GM19324 (cell line): ENCODE measurements around the gene SYTL4.
"Not testable (repeated sequence)": the region's sequence is repeated elsewhere in the genome, so short reads cannot be mapped to it uniquely, and the experiment has no call there.

Source experiments
- ATAC-seq: cut with Tn5 transposase; IDR thresholded peaks from one replicate; pipeline ENCODE4 v1.9.1; 2021; ENCODE audit warnings: mild to moderate bottlenecking, moderate library complexity; ENCODE audit not compliant: unreplicated experiment, low FRiP score

SYTL4 gene

DNA sequence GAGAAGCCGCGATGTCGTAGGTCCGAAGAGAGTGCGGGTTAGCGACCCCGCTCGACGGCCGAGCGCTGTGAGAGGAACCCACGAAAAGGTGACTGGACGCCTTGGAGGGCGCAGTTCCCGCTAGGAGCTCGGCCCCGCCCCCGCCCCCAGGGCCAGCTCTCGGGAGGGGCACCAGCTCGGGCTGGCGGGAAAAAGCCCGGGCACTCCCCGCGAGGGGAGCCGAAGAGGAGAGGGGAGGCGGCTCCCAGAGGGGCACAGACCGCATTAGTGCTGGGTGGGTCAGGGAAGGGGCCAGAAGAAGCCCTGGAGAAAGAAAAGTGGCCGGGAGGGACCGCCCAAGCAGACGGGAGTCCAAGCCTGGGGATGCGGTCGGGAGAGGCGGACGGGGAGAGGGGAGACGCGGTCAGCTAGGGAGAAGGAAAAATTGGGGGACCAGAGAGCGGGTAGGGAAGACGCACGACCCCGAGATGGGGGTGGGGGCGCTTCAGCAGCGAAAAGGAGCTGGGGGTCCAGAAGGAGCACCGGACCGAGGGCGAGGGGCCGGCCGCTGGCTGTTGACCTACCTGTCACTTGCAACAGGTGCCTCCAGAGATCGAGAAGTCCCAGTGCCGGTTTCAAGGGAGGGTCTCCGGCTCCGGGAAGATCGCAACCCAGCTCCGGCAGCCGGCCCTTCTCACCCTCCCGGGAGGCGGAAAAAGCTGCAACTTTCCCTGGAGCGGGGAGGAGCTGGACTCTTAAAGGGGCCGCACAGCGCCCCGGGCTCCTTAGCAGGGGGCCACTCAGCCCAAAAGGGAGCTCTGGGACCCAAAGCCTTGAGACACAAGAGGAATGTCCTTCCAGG is at the start of gene SYTL4:
Gene SYTL4, minus strand, starts transcription at position 681 of the 841 bp plus-strand sequence. CDS start 30,084 bp downstream, outside the sequence.
- no peak for ATAC-seq

DNA sequence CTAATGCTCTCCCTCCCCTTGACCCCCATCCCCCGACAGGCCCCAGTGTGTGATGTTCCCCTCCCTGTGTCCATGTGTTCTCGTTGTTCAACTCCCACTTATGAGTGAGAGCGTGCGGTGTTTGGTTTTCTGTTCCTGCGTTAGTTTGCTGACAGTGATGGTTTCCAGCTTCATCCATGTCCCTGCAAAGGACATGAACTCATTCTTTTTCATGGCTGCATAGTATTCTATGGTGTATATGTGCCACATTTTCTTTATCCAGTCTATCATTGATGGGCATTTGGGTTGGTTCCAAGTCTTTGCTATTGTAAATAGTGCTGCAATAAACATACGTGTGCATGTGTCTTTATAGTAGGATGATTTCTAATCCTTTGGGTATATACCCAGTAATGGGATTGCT is 37.5 kb upstream of the SYTL4 start:
- ATAC-seq = not testable (repeated sequence)

DNA sequence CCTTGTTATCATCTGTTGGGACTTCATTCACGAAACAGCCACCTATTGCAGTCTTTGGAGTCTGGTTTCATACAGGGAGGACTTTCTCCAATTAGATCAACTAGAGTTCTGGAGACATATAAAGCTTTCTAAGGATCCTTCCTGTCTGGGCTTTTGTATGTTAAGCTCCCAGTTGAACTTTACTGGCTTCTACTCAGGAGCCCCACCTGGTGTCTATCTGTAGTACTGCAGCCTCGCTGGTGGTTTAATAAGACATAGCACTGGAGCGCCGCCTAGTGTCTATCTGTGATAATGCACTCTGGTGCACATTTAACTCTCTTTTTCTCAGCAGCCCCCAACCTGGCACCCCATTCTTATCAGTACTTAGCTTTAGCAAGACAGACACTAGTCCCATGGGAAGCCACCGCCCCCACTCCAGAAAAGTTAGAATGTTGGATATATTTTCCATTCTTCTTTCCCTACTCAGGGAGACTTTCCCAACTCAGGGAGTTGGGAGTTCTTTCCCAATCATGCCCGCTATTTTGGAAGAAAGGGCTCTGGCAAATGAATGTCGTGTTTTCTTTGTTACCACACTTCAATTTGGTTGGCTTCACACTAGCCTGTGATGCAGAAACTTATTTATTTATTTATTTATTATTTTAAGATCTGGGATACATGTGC is 36.9 kb upstream of the SYTL4 start:
- no peak for ATAC-seq

DNA sequence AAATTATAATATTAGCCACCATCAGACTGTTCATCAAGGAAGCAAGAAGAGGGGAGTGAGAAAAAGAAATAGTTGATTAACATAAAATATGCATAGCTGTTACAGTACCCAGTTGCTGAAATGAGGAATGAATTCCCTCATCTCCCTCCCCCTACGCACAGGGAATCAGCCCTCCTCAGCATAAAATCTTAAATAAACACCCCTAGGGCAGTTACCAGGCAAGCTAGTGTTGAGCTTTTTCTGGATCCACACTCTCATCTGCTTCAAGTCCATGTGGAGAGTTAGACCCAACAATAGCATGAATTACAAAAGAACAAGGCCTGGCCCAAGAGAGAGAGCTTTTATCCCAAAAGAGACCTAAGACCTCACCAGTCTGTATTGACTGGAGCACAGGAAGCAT is 19.0 kb upstream of the SYTL4 start:
- no peak for ATAC-seq

DNA sequence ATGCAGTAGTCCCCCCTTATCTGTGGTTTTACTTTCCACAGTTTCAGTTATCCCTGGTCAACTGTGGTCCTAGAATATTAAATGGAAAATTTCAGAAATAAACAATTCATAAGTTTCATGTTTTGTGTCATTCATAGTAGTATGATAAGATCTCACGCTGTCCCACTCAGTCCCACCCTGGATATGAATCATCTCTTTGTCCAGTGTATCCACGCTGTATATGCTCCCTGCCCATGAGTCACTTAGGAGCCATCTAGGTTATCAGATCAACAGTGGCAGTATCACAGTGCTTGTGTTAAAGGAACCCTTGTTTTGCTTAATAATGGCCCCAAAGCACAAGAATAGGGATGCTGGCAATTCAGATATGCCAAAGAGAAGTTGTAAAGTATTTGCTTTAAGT is 16.2 kb upstream of the SYTL4 start:
- ATAC-seq = no peak

DNA sequence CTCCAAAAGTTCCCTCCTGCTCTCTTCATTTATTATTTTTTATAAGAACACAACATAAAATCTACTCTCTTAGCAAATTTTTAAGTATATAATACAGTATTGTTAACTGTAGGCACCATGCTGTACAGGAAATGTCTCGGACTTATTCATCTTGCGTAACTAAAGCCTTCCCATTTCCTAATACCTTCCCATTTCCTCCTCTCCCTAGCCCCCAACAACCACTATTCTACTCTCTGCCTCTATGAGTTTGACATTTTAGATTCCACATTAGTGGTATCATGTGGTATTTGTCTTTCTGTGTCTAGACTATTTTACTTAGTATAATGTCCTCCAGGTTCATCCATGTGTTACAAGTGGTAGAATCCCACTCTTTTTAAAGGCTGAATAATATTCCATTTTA is 15.8 kb upstream of the SYTL4 start:
- ATAC-seq = no peak

DNA sequence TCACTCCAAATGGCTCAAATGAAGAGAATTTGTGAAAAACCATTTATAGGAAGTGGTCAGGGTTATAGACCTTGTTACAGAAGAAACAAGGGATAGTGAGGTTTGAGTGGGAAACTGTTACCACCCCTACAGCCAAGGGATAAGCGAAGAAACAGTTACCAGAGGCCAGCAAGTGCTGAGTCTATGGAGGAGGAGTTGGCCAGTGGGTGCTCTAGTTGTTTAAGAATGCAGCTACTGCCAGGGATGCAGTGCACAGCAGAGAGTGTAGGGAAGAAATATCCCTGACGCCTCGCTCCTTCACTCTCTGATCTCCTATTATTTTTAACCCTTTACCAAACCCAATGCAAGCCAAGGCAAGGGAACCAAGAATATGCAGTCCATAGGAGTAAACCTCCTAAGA is 15.2 kb upstream of the SYTL4 start:
- ATAC-seq = no peak

DNA sequence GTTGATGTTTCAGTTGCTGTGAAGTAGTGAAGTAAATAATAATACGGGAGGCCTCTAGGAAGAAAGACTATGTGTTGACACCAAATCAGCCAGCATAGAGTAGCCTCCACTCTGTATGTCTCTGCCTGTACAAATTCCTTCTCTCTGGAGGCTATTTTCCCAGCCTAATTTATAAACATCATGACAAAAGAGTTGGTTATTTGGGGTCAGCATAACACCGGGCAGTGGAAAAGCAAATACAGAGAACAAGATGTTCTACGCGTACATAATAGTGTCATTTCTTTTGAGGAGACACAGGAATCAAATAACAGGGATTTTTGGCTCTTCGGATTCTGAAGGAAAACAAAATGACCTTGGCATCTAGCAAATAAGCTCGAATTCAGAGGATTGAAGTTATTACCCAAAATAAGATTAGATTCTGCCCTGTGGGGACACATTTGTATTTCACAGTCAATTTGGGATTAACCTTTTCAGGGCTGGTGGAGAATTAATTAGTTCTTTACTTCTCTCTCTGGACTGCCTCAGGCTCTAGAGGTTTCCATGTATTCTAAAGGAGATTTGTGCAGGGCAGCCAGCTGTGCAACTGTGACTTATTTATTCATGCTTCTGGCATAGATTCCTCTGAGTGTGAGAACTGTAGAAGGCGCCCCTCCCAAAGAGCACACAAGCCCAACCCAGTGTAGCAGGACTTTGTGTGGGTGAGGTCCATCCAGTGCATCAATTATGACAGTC is 14.1 kb upstream of the SYTL4 start:
- ATAC-seq = no peak

DNA sequence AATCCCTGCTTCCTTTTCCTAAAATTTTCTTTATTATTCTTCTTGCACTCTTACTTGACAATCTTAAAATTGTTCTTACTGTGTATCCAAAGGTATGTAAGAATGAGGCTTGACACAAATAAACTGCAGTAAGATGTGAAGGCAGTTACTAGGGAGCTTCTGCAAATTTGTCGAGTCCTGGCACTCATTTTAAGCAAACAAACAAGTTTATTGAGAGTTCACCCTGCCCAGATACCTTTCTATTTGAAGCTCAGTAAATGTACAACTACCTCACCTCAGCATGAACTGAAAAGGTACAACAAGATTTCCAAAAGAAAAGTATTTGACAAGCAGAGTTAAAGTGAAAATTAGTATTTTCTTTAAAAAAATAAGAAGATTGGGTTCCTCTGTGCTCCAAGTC is 13.3 kb upstream of the SYTL4 start:
- no peak for ATAC-seq

DNA sequence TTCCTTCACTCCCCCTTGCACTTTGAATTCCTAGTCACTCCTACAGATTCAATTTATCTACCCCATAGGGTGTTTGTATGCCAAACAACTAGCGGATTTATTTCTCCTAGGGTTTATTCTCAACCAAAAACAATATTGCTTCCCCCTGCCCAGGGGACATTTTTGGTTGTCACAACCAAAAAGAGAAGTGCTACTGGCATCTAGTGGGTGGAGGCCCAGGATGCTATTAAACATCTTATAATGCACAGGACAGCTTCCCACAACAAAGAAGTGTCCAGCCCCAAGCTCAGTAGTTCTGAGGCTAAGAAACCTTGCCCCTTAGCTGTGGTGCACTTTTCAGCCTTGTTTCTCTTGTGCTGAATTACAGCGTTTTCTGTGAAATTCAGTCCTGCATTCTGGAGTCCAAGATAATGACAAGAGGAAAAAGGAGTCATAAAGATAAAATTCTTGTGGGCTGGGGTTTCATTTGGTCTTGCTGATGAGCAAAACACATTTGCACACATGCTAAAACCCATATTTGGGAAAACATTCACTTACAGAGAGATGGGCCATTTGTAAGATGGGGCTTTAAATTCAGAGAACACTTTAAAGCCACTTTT is 11.2 kb upstream of the SYTL4 start:
- no peak for ATAC-seq

DNA sequence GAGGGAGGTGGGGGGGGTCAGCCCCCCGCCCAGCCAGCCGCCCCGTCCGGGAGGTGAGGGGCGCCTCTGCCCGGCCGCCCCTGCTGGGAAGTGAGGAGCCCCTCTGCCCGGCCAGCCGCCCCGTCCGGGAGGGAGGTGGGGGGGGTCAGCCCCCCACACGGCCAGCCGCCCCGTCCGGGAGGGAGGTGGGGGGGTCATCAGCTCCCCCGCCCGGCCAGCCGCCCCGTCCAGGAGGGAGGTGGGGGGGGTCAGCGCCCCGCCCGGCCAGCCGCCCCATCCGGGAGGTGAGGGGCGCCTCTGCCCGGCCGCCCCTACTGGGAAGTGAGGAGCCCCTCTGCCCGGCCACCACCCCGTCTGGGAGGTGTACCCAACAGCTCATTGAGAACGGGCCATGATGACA is 7.9 kb downstream of the SYTL4 start:
- ATAC-seq = not testable (repeated sequence)

DNA sequence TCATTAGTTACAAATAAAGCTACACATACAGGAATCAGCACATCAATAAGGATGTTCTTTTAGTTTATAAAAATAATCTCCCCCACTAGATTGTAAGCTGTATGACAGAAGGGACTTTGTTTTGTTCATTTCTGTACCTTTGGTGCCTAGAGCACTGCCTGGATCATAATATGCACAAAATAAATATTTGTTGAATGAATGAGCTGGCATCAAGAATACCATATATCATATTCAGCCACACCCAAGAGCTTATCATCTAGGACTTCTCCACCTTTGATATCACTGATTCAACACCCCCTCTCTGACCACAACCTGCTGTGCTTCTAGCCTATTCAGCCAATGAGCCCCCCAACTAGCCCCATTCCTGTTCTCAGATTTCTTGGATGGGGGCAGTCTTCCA is 10.6 kb downstream of the SYTL4 start:
- no peak for ATAC-seq

DNA sequence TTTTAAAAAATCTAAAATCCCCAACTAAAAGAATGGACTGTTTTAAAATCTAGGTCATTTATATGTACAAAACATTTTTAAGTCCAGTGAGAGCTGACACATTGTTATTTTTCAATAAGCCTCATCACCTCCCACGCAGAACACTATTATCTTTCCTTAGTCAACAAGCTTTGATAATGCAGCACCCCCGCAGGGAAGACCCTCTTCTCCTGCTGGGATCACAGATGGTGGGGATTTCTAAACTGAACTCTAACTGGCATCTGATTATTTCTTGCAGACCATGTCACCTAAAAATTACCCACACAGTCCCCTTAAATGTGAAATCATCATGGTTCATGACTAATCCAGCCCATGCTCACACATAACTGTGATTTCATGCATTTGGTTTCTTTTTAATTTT is 11.6 kb downstream of the SYTL4 start:
- ATAC-seq = no peak

DNA sequence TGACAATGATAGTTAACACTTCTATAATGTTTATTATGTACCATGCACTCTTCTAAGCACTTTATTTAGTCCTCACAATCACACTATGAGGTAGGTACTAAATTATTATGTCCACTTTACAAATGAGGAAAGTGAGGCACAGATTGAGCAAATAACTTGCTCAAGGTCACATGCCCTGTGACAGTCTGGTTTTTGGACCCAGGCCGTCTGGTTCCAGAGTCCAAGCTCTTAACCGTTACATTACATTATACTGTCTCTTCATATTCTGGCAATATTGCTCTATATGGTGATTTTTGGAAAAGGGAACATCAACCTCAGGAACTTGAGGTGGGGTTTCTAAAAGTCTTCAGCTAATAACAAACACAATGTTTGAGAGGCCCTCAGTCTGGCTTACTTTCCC is 12.8 kb downstream of the SYTL4 start:
- ATAC-seq = no peak

DNA sequence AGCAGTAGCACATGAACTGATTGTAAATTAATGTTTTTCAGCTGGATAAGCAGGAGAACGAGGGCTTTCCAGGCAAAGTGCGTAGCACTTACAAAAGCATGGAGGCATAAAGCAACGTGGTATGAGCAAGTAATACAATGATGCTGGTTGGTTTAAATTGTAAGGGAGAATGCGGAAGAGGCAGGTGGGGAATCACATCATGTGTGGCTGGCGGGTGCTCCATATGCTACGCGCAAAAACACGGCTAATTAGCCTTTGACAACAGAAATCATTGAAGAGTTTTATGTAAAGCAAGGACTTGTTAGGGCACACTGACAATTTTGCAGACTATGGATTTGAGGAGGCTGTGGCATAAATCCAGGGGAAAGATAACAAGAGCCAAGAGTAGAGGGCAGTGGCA is 14.6 kb downstream of the SYTL4 start:
- ATAC-seq = no peak

DNA sequence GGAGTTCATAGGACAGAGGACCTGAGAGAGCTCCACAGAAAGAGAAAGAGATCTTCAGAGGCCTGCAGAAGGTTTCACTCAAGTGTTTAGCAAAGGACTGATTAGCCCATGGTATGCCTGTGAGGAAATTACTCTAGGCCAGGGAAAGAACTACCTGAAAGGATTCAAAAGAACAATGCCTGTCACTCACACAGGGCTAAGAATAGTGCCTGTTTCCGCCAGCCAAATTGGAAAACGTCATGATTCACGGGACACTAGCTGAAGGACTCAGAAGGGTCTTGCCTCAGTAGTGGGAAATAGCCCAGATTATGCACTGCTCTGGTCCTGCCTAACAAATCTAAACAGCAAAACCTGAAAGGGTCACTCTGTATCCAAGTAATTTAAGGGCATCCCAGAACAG is 21.1 kb downstream of the SYTL4 start:
- no peak for ATAC-seq

DNA sequence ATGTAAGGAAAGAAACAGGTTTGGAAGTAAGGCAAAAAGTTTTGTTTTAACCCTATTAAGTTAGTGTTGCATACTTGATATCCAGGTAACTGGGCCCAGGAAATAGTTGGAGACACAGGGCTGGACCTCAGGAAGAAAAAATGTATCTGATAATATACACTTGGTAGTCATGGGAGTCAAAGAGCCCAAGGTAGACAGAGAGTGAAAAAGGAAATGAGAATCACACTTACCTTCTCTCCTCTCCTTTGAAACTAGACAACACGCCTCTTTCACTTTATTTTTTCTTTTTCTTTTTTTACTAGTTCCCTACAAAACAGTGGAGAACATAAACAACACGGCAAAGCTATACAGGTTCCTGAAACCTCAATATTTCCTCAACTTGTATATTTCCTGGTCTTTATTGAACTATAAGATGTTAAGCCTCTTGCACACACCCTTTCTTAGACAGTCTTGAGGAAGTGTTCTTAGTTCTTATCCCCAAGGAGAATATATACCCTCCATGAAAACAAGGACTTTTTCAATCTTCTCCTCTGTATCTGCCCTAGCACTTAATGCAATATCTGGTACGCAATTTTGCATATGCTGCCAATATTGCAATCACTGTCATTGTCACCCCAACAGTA is 27.2 kb downstream of the SYTL4 start:
- ATAC-seq = no peak

DNA sequence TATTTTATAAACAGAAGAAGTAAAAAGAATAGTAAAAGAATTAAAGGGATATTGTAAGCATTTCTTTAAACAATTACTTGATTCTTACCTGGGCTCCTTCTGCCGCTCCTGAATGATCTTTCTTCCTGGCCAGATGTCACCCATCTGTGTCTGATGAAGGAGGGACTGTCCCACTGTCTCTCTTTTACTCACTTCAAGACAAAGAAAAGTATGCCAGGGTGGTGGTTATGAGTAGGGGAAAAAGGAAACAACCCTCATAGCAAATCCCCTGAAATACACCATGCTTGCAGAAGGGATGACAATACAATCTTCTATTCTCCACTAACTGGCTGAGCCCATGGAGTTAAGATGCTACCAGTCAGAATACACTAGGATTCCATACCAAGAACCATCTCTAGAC is 31.1 kb downstream of the SYTL4 start:
- ATAC-seq = no peak

DNA sequence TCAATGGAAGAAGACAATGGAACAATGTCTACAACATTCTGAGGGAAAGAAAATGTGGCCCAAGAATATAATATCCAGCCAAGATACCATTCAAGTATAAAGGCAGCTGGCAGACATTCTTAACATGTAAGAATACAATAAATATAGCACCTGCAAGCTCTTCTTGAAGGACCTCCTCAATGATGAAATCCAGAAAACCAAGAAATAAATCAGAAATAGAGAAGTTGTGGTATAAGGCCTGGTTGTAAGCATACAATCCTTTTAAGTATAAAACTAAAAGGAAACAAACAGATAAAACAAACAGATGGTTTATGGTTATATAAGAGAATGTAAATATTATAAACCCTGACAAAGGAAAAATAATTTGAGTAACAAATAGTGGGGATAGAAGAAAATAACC is 33.4 kb downstream of the SYTL4 start:
- ATAC-seq = no peak

DNA sequence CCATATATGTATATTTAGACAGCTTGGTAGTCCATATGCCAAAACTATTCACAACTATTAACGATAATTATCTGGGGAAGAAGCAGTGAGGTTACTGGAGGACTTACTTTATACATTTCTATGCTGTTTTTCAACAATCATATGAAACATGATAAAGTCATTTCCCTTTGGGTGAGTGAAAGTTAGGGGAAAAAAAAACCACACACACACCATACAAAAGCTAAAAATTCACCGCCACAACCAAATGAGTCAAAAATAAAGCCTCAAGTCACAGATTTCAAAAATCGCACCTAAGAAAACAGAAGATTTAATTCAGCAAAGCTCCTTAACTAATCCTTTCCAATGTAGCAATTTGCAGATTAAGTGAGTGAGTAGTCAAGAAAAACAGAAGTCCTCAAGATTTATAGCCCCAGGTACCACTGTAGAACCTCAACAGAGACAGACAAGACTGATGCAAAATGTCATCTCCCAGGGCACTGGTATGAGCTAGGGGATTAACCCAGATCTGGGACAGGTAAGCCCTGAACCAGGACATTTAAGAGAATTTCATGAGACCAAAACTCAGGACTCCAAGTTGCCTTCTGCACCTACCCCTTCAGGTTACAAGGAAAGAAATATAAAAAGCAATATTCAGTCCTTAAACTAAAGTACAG is 35.1 kb downstream of the SYTL4 start:
- no peak for ATAC-seq
